Breast epithelium (tissue), 4 donors: Measurements from ENCODE around the gene MVB12B. TPM values are rescaled to one million over a fixed set of nuclear protein-coding genes. Genes with fewer than 3 reads are reported as not detected.
A peak's percentile ranks its signal among the peaks of the same experiment; 100 is the strongest.

Experiments used
- DNase-seq, 2 donors: peaks; one replicate each; pipeline ENCODE4 v3.0.0-alpha.2; 2019; ENCODE audit warnings: low spot score in 2 of 2
- H3K27ac ChIP-seq, 2 donors: fragments of 200-600 bp; sonication (generic) in 1 of 2; one replicate each; pipeline ENCODE4 v1.5.1; 2016 to 2019; ENCODE audit warnings: mild to moderate bottlenecking in 1 of 2
- H3K27me3 ChIP-seq, 2 donors: fragments of 200-600 bp; sonication (generic) in 1 of 2; one replicate each; pipeline versions ENCODE4 v1.5.1 to v1.6.0; 2017 to 2019; ENCODE audit warnings: control low read depth in 1 of 2, mild to moderate bottlenecking in 1 of 2
- H3K36me3 ChIP-seq: fragments of 200-600 bp; one replicate; pipeline ENCODE4 v1.5.1; 2019
- H3K4me1 ChIP-seq, 2 donors: fragments of 200-600 bp; sonication (generic); one replicate each; pipeline ENCODE4 v1.5.1; 2016 to 2019; ENCODE audit warnings: control low read depth in 1 of 2
- H3K4me3 ChIP-seq, 3 donors: fragments of 200-600 bp; sonication (generic); 1 replicate in 2 of 3; 2 replicates in 1 of 3; pipeline ENCODE4 v1.5.1; 2016 to 2019; ENCODE audit warnings: mild to moderate bottlenecking in 3 of 3, moderate library complexity in 2 of 3
- H3K9me3 ChIP-seq, 2 donors: fragments of 200-600 bp; sonication (generic) in 1 of 2; one replicate each; pipeline ENCODE4 v1.5.1; 2016 to 2019; ENCODE audit warnings: control low read depth in 1 of 2
- POLR2A ChIP-seq: fragments of 450-650 bp; IDR thresholded peaks from one replicate; pipeline ENCODE4 v1.6.1; 2016; ENCODE audit warnings: antibody characterized with exemption, mild to moderate bottlenecking, moderate library complexity
- POLR2AphosphoS5 ChIP-seq, 3 donors: sonication (generic); formaldehyde crosslinking; IDR thresholded peaks; one replicate each; pipeline ENCODE4 v1.6.1; 2017; ENCODE audit warnings: antibody characterized with exemption in 3 of 3
- intact Hi-C: fragments of 100-400 bp; cut with DNase I; formaldehyde crosslinking; loops from one replicate; pipeline ENCODE4 v1.15.1; 2023; ENCODE audit warnings: low total_unique reads
- total RNA-seq, 3 donors: library from RNA; depleted of rRNA; stranded (reverse); fragments of >200 nt; gene quantifications; one replicate each; pipeline ENCODE4 v1.1.0, GENCODE V29; 2016
- TF ChIP-seq, protein P1 (sequence below), 3 donors: fragments of 450-650 bp; IDR thresholded peaks; one replicate each; pipeline ENCODE4 v1.5.1; 2016 to 2017; ENCODE audit warnings: antibody characterized with exemption in 3 of 3, mild to moderate bottlenecking in 3 of 3, moderate library complexity in 3 of 3

The MVB12B gene
- total RNA-seq, 3 donors from 2014 or later, result 8.2 to 12.6 (median 9.9) TPM

DNA sequence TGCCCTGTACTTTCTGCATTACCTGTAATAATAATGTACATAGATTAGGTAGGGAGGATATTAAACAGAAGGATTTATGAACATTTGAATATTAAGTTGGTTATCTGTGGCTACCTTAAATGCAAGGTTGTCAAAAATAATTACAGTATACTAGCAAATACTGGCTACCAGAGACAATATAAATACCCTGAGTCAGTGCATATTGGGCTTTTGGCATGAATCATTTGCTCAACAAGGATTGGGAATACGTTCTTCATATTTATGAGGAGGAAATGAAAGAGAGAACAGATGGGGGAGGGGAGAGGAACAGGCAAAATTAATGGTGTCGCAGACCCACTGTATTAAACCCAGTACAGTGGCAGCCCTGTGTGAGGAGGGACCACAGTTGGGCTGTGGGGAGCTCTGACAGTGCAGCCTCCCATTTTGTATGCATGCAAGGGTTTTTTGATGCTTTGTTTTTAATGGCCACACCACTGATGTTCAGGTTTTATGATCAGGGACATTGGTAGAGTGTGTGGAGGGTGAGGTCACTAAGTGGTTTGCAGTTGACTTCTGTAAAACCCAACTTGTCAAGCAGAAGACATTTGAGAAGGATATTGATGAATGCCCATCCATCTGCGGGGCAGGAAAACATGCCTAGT lies 56.9 kb downstream of the MVB12B start:
- intact Hi-C loops, result no loop called here
- Histone ChIP-seq H3K4me1 (no peaks in the 10 kb centered on the region), H3K27ac (no peak overlapping the region), H3K36me3 (no peaks in the 10 kb centered on the region), H3K4me3 (no peak overlapping the region), H3K9me3 (no peaks in the 10 kb centered on the region), H3K27me3 (no peaks in the 10 kb centered on the region)
- DNase-seq, result no peak
- no peak for TF ChIP-seq POLR2A
- TF ChIP-seq, protein P1, sequence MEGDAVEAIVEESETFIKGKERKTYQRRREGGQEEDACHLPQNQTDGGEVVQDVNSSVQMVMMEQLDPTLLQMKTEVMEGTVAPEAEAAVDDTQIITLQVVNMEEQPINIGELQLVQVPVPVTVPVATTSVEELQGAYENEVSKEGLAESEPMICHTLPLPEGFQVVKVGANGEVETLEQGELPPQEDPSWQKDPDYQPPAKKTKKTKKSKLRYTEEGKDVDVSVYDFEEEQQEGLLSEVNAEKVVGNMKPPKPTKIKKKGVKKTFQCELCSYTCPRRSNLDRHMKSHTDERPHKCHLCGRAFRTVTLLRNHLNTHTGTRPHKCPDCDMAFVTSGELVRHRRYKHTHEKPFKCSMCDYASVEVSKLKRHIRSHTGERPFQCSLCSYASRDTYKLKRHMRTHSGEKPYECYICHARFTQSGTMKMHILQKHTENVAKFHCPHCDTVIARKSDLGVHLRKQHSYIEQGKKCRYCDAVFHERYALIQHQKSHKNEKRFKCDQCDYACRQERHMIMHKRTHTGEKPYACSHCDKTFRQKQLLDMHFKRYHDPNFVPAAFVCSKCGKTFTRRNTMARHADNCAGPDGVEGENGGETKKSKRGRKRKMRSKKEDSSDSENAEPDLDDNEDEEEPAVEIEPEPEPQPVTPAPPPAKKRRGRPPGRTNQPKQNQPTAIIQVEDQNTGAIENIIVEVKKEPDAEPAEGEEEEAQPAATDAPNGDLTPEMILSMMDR (IDR thresholded peaks at IDR 0.05), result no peak
- no peak for TF ChIP-seq POLR2AphosphoS5 (IDR thresholded peaks at IDR 0.05)

DNA sequence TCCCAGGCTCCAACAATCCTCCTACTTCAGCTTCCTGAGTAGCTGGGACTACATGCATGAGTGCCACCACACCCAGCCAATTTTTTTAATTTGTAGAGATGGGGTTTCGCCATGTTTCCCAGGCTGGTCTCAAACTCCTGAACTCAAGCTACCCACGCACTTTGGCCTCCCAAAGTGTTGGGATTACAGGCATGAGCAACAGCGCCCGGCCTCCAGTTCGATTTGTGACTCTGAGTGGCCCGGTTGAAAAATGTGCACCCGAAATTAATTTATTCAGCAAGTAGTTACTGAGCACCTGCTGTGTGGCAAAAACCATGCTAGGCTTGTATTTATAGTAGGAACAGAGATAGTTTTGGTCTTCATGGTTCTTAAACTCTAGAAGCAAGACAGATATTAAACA lies 58.3 kb downstream of the MVB12B start:
- H3K36me3 ChIP-seq, result no peaks in the 10 kb centered on the region
- no peak overlapping the region for H3K4me3 ChIP-seq
- TF ChIP-seq, protein P1 (IDR thresholded peaks at IDR 0.05), result no peak
- no peak for TF ChIP-seq POLR2AphosphoS5 (IDR thresholded peaks at IDR 0.05)
- TF ChIP-seq POLR2A, result no peak
- no peak for DNase-seq
- no peak overlapping the region for H3K27ac ChIP-seq
- H3K4me1 ChIP-seq, result no peaks in the 10 kb centered on the region
- H3K9me3 ChIP-seq, result no peaks in the 10 kb centered on the region
- H3K27me3 ChIP-seq, result no peaks in the 10 kb centered on the region
- intact Hi-C loops, result loop anchor here (5.0 kb wide), 1 partner anchor 1498 kb away; no protein-coding TSS in a partner anchor

DNA sequence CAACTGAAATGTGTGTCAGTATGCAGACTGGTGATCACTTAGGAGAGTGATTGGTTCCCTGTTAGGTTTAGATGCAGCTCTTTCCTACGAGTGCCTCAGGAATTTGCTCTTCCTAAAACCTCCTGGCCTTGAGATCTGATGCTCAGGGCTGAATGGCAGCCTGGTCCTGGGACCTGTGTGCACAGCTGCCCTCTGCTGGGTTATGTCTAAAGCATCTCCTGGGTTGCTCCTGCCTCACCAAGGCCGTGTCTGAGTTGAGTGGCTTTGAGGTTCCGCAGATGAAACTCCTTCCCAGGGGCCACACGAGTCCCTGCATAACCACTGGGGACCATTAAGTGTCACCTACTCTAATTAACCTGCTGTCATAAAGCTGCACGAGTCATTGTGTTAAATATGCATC lies 59.5 kb downstream of the MVB12B start:
- Histone ChIP-seq H3K27ac (no peak overlapping the region), H3K36me3 (no peaks in the 10 kb centered on the region), H3K9me3 (no peaks in the 10 kb centered on the region), H3K4me1 (no peaks in the 10 kb centered on the region), H3K27me3 (no peaks in the 10 kb centered on the region), H3K4me3 (no peak overlapping the region)
- intact Hi-C loops, result loop anchor here (5.0 kb wide), 1 partner anchor 1499 kb away; no protein-coding TSS in a partner anchor
- TF ChIP-seq POLR2A (no peak), POLR2AphosphoS5 (IDR thresholded peaks at IDR 0.05) (no peak)
- TF ChIP-seq, protein P1 (IDR thresholded peaks at IDR 0.05), result no peak
- no peak for DNase-seq

DNA sequence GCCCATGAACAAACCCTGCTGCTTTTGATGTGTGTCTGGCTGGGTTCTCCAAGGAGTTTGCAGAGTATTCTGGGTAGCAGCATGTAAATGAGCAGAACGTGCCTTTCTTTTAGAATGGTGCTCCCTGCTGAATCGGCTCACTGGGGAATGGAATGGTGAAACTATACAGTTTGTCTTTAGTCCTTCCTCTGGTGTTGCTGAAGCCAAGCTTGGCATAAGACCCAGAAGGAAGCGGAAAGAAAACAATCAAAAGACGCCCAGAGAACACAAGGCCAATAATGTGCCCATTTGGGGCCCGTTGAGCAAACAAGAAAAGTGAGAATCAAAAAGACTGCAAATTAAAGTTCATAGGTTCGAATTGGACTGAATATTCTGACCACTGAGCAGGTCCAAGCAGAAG lies 60.1 kb downstream of the MVB12B start:
- no peak for DNase-seq
- H3K4me1 ChIP-seq, result no peaks in the 10 kb centered on the region
- intact Hi-C loops, result loop anchor here (5.0 kb wide), 1 partner anchor 1499 kb away; no protein-coding TSS in a partner anchor
- no peak overlapping the region for H3K4me3 ChIP-seq
- TF ChIP-seq, protein P1 (IDR thresholded peaks at IDR 0.05), result no peak
- TF ChIP-seq POLR2AphosphoS5 (IDR thresholded peaks at IDR 0.05) (no peak), POLR2A (no peak)
- H3K27me3 ChIP-seq, result no peaks in the 10 kb centered on the region
- H3K27ac ChIP-seq, result peak overlapping the region; percentile 7 to 62
- no peaks in the 10 kb centered on the region for H3K36me3 ChIP-seq
- no peaks in the 10 kb centered on the region for H3K9me3 ChIP-seq

DNA sequence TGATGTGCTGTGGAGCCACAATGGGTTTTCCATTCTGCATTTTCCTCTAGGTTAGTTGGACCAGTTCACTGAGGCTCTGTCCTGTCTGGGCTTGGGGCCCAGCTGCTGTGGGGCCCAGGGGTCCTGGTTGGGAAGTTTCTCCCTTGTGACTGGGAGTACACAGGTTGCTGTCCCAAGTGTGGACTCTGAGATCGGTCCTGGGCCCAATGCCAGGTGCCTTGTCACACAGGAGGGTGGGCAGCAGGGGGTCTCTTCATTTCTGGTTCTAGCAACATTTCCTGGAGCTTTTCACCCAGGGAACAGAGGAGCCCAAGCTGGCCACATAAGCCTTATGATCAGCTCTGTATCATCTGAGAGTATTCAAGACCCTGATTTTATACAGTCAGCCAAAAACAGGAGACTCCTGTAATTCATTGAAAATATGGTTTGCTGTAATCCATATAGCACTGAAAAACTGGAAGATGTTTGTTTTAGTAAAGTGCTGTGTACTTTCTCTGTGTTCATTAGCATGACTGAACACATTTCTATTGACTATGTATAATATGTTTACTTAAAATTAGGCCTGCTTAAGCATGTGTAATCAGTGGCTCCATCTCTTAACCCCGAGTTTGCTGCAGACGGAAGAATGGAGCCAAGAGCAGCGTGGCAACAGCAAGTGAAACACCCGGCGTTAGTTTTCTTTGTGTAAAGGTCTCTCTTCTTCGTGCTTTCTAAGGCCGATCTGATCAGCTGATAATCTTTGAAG lies 62.5 kb downstream of the MVB12B start:
- Histone ChIP-seq H3K36me3 (no peaks in the 10 kb centered on the region), H3K4me1 (no peaks in the 10 kb centered on the region), H3K27ac (no peak overlapping the region), H3K4me3 (no peak overlapping the region), H3K9me3 (no peaks in the 10 kb centered on the region), H3K27me3 (no peaks in the 10 kb centered on the region)
- DNase-seq, result no peak
- no peak for TF ChIP-seq POLR2AphosphoS5 (IDR thresholded peaks at IDR 0.05)
- no peak for TF ChIP-seq POLR2A
- TF ChIP-seq, protein P1 (IDR thresholded peaks at IDR 0.05), result no peak
- intact Hi-C loops, result loop anchor here (5.0 kb wide), 1 partner anchor 1502 kb away; no protein-coding TSS in a partner anchor
